A549 (cell line): Measurements from ENCODE around the gene PPP1R1B. TPM values are rescaled to one million over a fixed set of nuclear protein-coding genes. Genes with fewer than 3 reads are reported as not detected.

Experiments
- ATAC-seq, 2 experiments: fragments of 200-7000 bp in 1 of 2; fragments of >200 bp in 1 of 2; cut with Nextera tagmentation in 1 of 2; cut with Tn5 transposase in 1 of 2; 3 replicates each; pipeline versions ENCODE4 v1.8.0 to v1.9.1; 2018 to 2020; ENCODE audit warnings: mild to moderate bottlenecking in 1 of 2, moderate library complexity in 1 of 2
- CTCF ChIA-PET: fragments of 300-600 bp; sonication (Branson Sonifier 250); formaldehyde crosslinking; extraction: SDS; loops from one replicate; lab custom pipeline; 2021; ENCODE audit warnings: antibody characterized with exemption, inconsistent platforms; lab: Yijun Ruan, JAX
- POLR2A ChIA-PET: fragments of 350-600 bp; formaldehyde crosslinking; extraction: SDS; loops from one replicate; lab custom pipeline; 2021; ENCODE audit warnings: antibody characterized with exemption, inconsistent platforms; lab: Yijun Ruan, JAX
- DNase-seq, 2 experiments: peaks; one replicate each; pipeline versions ENCODE4 v3.0.0 to v3.0.0-alpha.2; 2011 to 2016; ENCODE audit warnings: low read depth in 1 of 2, low spot score in 1 of 2
- FAIRE-seq: peaks from 2 replicates; lab custom pipeline; 2011; peaks lifted over from hg19 to GRCh38; lab: Jason Lieb, UNC
- H3K27ac ChIP-seq, 2 experiments: fragments of >200 bp; sonication (Bioruptor Twin); formaldehyde crosslinking; 3 replicates each; pipeline ENCODE4 v1.5.1; 2016 to 2017
- H3K4me1 ChIP-seq: fragments of >200 bp; sonication (Bioruptor Twin); formaldehyde crosslinking; 3 replicates; pipeline ENCODE4 v1.6.1; 2016
- H3K4me2 ChIP-seq: fragments of >200 bp; sonication (Bioruptor Twin); formaldehyde crosslinking; 3 replicates; pipeline ENCODE4 v1.6.1; 2016
- H3K4me3 ChIP-seq: fragments of >200 bp; sonication (Bioruptor Twin); formaldehyde crosslinking; 3 replicates; pipeline ENCODE4 v1.5.1; 2016
- H3K9me3 ChIP-seq: fragments of >200 bp; sonication (Bioruptor Twin); formaldehyde crosslinking; 3 replicates; pipeline ENCODE4 v1.6.1; 2016
- BCL3 ChIP-seq: fragments of >200 bp; sonication (Bioruptor Twin); formaldehyde crosslinking; IDR thresholded peaks from 3 replicates; pipeline ENCODE4 v1.6.1; 2016
- CBX8 ChIP-seq: fragments of 200-600 bp; sonication (generic); IDR thresholded peaks from 2 replicates; pipeline ENCODE4 v1.6.1; 2016
- CEBPB ChIP-seq, 2 experiments: fragments of >200 bp in 1 of 2; sonication (Bioruptor Twin) in 1 of 2; formaldehyde crosslinking in 1 of 2; IDR thresholded peaks; 2 replicates each; pipeline ENCODE4 v1.6.1; 2012 to 2016
- CHD2 ChIP-seq: fragments of 150-350 bp; IDR thresholded peaks from 2 replicates; pipeline ENCODE4 v1.6.1; 2014; ENCODE audit warnings: low read length; ENCODE audit not compliant: partially characterized antibody
- CTCF ChIP-seq: fragments of >200 bp; sonication (Bioruptor Twin); formaldehyde crosslinking; IDR thresholded peaks from 3 replicates; pipeline ENCODE4 v1.5.1; 2016
- E2F6 ChIP-seq: IDR thresholded peaks from 2 replicates; pipeline ENCODE4 v1.6.1; 2012; ENCODE audit warnings: low read depth, borderline replicate concordance
- EHMT2 ChIP-seq: fragments of 200-600 bp; sonication (generic); IDR thresholded peaks from 2 replicates; pipeline ENCODE4 v1.6.1; 2016; ENCODE audit warnings: antibody characterized with exemption, low read depth, mild to moderate bottlenecking, moderate library complexity
- ELK1 ChIP-seq: fragments of 150-350 bp; IDR thresholded peaks from 2 replicates; pipeline ENCODE4 v1.6.1; 2014; ENCODE audit warnings: low read depth, mild to moderate bottlenecking, low read length
- ESRRA ChIP-seq: fragments of 150-350 bp; IDR thresholded peaks from 2 replicates; pipeline ENCODE4 v1.6.1; 2014; ENCODE audit warnings: mild to moderate bottlenecking, low read length, borderline replicate concordance
- FOSL2 ChIP-seq, 2 experiments: fragments of 450-650 bp in 1 of 2; fragments of >200 bp in 1 of 2; sonication (Bioruptor Twin) in 1 of 2; formaldehyde crosslinking; IDR thresholded peaks; 2 replicates each; pipeline versions ENCODE4 v1.5.0 to v1.6.1; 2016 to 2020; ENCODE audit warnings: mild to moderate bottlenecking in 1 of 2, moderate library complexity in 1 of 2
- GATA3 ChIP-seq: IDR thresholded peaks from 2 replicates; pipeline ENCODE4 v1.6.1; 2012; ENCODE audit warnings: borderline replicate concordance
- HOXA7 ChIP-seq: fragments of 250-450 bp; sonication (Bioruptor Pico); IDR thresholded peaks from 2 replicates; pipeline ENCODE4 v1.5.0; 2020; ENCODE audit warnings: mild to moderate bottlenecking, moderate library complexity
- HOXB13 ChIP-seq: fragments of 250-450 bp; sonication (Bioruptor Pico); IDR thresholded peaks from 2 replicates; pipeline ENCODE4 v1.5.0; 2020; ENCODE audit warnings: low read depth, mild to moderate bottlenecking, moderate library complexity
- JUN ChIP-seq, 2 experiments: fragments of >200 bp; sonication (Bioruptor Twin); formaldehyde crosslinking; IDR thresholded peaks; 2 replicates in 1 of 2; 3 replicates in 1 of 2; pipeline ENCODE4 v1.6.1; 2016 to 2017
- JUNB ChIP-seq: fragments of >200 bp; sonication (Bioruptor Twin); formaldehyde crosslinking; IDR thresholded peaks from 2 replicates; pipeline ENCODE4 v1.6.1; 2016
- KDM5A ChIP-seq: fragments of 200-600 bp; sonication (generic); IDR thresholded peaks from 2 replicates; pipeline ENCODE4 v1.6.1; 2016; ENCODE audit warnings: antibody characterized with exemption, mild to moderate bottlenecking
- MAFK ChIP-seq: fragments of 450-650 bp; IDR thresholded peaks from 2 replicates; pipeline ENCODE4 v1.6.1; 2014; ENCODE audit not compliant: partially characterized antibody
- MAZ ChIP-seq: fragments of 150-350 bp; IDR thresholded peaks from 2 replicates; pipeline ENCODE4 v1.6.1; 2014; ENCODE audit warnings: antibody characterized with exemption, low read depth, low read length, borderline replicate concordance
- NR3C1 ChIP-seq: fragments of >200 bp; sonication (Bioruptor Twin); formaldehyde crosslinking; IDR thresholded peaks from 3 replicates; pipeline ENCODE4 v1.6.1; 2017
- PBX3 ChIP-seq: IDR thresholded peaks from 2 replicates; pipeline ENCODE4 v1.6.1; 2012
- POLR2AphosphoS2 ChIP-seq: conservative IDR thresholded peaks from 2 replicates; pipeline ENCODE4 v1.6.1; 2012; ENCODE audit warnings: low read length, improper control_type of control experiment, inconsistent platforms
- RAD21 ChIP-seq, 2 experiments: fragments of >200 bp in 1 of 2; sonication (Bioruptor Twin) in 1 of 2; formaldehyde crosslinking in 1 of 2; IDR thresholded peaks in 1 of 2; conservative IDR thresholded peaks in 1 of 2; 2 replicates in 1 of 2; 3 replicates in 1 of 2; pipeline ENCODE4 v1.6.1; 2012 to 2018; ENCODE audit warnings: inconsistent platforms in 1 of 2
- RARB ChIP-seq: fragments of 250-450 bp; sonication (Bioruptor Pico); IDR thresholded peaks from 2 replicates; pipeline ENCODE4 v1.8.0; 2021; ENCODE audit warnings: mild to moderate bottlenecking, moderate library complexity
- RCOR1 ChIP-seq: fragments of 150-350 bp; IDR thresholded peaks from 2 replicates; pipeline ENCODE4 v1.6.1; 2014; ENCODE audit warnings: antibody characterized with exemption, low read length, low read depth
- RFX5 ChIP-seq: fragments of 450-650 bp; IDR thresholded peaks from 2 replicates; pipeline ENCODE4 v1.7.1; 2014; ENCODE audit warnings: antibody characterized with exemption, mild to moderate bottlenecking, moderate library complexity
- SMC3 ChIP-seq: fragments of >200 bp; sonication (Bioruptor Twin); formaldehyde crosslinking; IDR thresholded peaks from 3 replicates; pipeline ENCODE4 v1.6.1; 2018; ENCODE audit warnings: inconsistent platforms
- TP53 ChIP-seq: fragments of 250-450 bp; sonication (Bioruptor Pico); IDR thresholded peaks from 2 replicates; pipeline ENCODE4 v1.5.0; 2021; ENCODE audit warnings: mild to moderate bottlenecking, moderate library complexity
- USF2 ChIP-seq: fragments of 450-650 bp; IDR thresholded peaks from 2 replicates; pipeline ENCODE4 v1.6.1; 2014; ENCODE audit warnings: antibody characterized with exemption
- WGBS: methylation state at CpG from one replicate; pipeline ENCODE4 v1.1.6; 2017; ENCODE audit errors: missing lambda C conversion rate; 5-methylcytosine and 5-hydroxymethylcytosine counted together
- polyA plus RNA-seq, 4 experiments: library from polyadenylated mRNA; depleted of rRNA in 3 of 4; stranded (reverse); fragments of >200 nt; fragmentation: RNase III in 1 of 4; extraction: RNeasy Plus Mini Kit Qiagen cat#74134 plus additional on column Dnase treatment in 1 of 4; gene quantifications; 2 replicates in 3 of 4; 3 replicates in 1 of 4; pipeline ENCODE4 v1.2.3, GENCODE V29; 2011 to 2017

The PPP1R1B gene
- polyA plus RNA-seq, 2 of the 4 experiments (the other 2 are of a cell fraction) = 0.10 TPM; not detected in 1

- CTCF ChIA-PET = interaction anchor here (0.7 to 58.8 kb wide), 4 partner anchors 13 to 41 kb away, joined by 3 to 1581 read pairs (median 4); partner anchors contain the start of genes PPP1R1B and STARD3
- FAIRE-seq = no peak
These were observed 33.4 kb upstream of the PPP1R1B start for GRCh38 chr17:39593371-39593770.

GRCh38 chr17:39595294-39595693 lies 31.5 kb upstream of the PPP1R1B start:
- TF ChIP-seq PBX3 (no peak), CTCF (no peak), EHMT2 (no peak), RCOR1 (no peak), GATA3 (no peak), BCL3 (no peak), MAZ (no peak), TP53 (CRISPR knock-in tag) (no peak), USF2 (no peak), RARB (CRISPR knock-in tag) (no peak), RAD21 (conservative IDR thresholded peaks at IDR 0.05 in 1 of 2, IDR thresholded peaks at IDR 0.05 in 1 of 2) (no peak), MAFK (no peak), KDM5A (no peak), HOXB13 (CRISPR knock-in tag) (no peak), SMC3 (no peak), ESRRA (no peak), RFX5 (no peak), FOSL2 (IDR thresholded peaks at IDR 0.05) (no peak), FOSL2 (CRISPR knock-in tag; IDR thresholded peaks at IDR 0.05) (no peak), E2F6 (no peak)
- FAIRE-seq (no peak), ATAC-seq (no peak), DNase-seq (no peak)
- POLR2A ChIA-PET = no interaction called here
- no peaks in the 10 kb centered on the region for H3K9me3 ChIP-seq
- 8% methylated on average over 4 of the region's 4 CpGs for WGBS
- CTCF ChIA-PET = interaction anchor here (0.7 to 58.8 kb wide), 6 partner anchors 8 to 75 kb away, joined by 3 to 1581 read pairs (median 4); partner anchors contain the start of genes PPP1R1B and STARD3
- no peak overlapping the region for H3K4me3 ChIP-seq
- H3K4me2 ChIP-seq = no peak overlapping the region
- peaks cover 13% of the 10 kb centered on the region for H3K4me1 ChIP-seq
- no peak overlapping the region for H3K27ac ChIP-seq

More at GRCh38 chr17:39593371-39593770, 33.4 kb upstream of the PPP1R1B start:
- H3K4me1 ChIP-seq = peaks cover under 1% of the 10 kb centered on the region; the same call in 1 of the 3 replicates
- 0% methylated on average over 2 of the region's 2 CpGs for WGBS
- ATAC-seq = no peak
- no peak overlapping the region for H3K27ac ChIP-seq
- no peak overlapping the region for H3K4me2 ChIP-seq
- H3K9me3 ChIP-seq = no peaks in the 10 kb centered on the region
- POLR2A ChIA-PET = no interaction called here
- no peak for DNase-seq
- H3K4me3 ChIP-seq = no peak overlapping the region
- no peak for TF ChIP-seq CEBPB (IDR thresholded peaks at IDR 0.05)
- TF ChIP-seq POLR2AphosphoS2 = no peak
- no peak for TF ChIP-seq CHD2
- no peak for TF ChIP-seq EHMT2
- TF ChIP-seq HOXA7 (CRISPR knock-in tag) = no peak
- TF ChIP-seq JUNB = no peak
- TF ChIP-seq NR3C1 = no peak
- TF ChIP-seq ELK1 = no peak
- TF ChIP-seq CBX8 = no peak
- TF ChIP-seq JUN (IDR thresholded peaks at IDR 0.05) = no peak
